22Rv1 (cell line): ENCODE data around the gene MAP4.

Experiments used
- CTCF ChIP-seq: fragments of 450-650 bp; IDR thresholded peaks from 2 replicates; pipeline ENCODE4 v1.5.1; 2017; ENCODE audit warnings: mild to moderate bottlenecking
- ZFX ChIP-seq: fragments of 450-650 bp; IDR thresholded peaks from 2 replicates; pipeline ENCODE4 v1.6.1; 2017; ENCODE audit warnings: antibody characterized with exemption, borderline replicate concordance

- no peak for TF ChIP-seq CTCF
- TF ChIP-seq ZFX, result no peak
These were observed 147.9 kb downstream of the MAP4 start for GRCh38 chr3:47868306-47868705.
